PC-9 (cell line): ENCODE measurements around the gene EPB41L5. TPM values are rescaled to one million over a fixed set of nuclear protein-coding genes. Genes with fewer than 3 reads are reported as not detected.

ENCODE experiments used
- BruUV-seq: library from RNA; stranded (reverse); fragments of 400-500 nt; replicated peaks from 2 replicates; lab custom pipeline; 2021; lab: Mats Ljungman, UMichigan
- CTCF ChIA-PET: fragments of 300-600 bp; sonication (Branson Sonifier 250); formaldehyde crosslinking; loops from one replicate; lab custom pipeline; 2022; ENCODE audit warnings: antibody characterized with exemption; lab: Charles Lee
- POLR2A ChIA-PET: fragments of 300-600 bp; sonication (Branson Sonifier 250); formaldehyde crosslinking; loops from one replicate; lab custom pipeline; 2022; ENCODE audit warnings: antibody characterized with exemption; ENCODE audit not compliant: unreplicated experiment; lab: Charles Lee
- DNase-seq, 2 experiments: peaks; one replicate each; pipeline versions ENCODE4 v3.0.0 to v3.0.0-alpha.2; 2015 to 2022; ENCODE audit warnings: mixed read lengths in 1 of 2
- H2AFZ ChIP-seq: fragments of 200-600 bp; sonication (generic); 2 replicates; pipeline ENCODE4 v1.8.1; 2017; ENCODE audit warnings: antibody characterized with exemption
- H3F3A ChIP-seq: fragments of 200-600 bp; sonication (generic); 2 replicates; pipeline ENCODE4 v1.8.1; 2017; ENCODE audit warnings: antibody characterized with exemption, mild to moderate bottlenecking, low read depth; ENCODE audit not compliant: insufficient read depth
- H3K27ac ChIP-seq: fragments of 200-600 bp; sonication (generic); 2 replicates; pipeline ENCODE4 v1.6.1; 2016; ENCODE audit warnings: mixed run types
- H3K27me3 ChIP-seq: fragments of 200-600 bp; sonication (generic); 2 replicates; pipeline ENCODE4 v1.6.1; 2016; ENCODE audit warnings: low read depth, mixed run types; ENCODE audit not compliant: insufficient read depth
- H3K36me3 ChIP-seq: fragments of 200-600 bp; sonication (generic); 2 replicates; pipeline ENCODE4 v1.6.1; 2016; ENCODE audit warnings: low read depth, mixed run types
- H3K4me1 ChIP-seq: fragments of 200-600 bp; sonication (generic); replicated peaks from 2 replicates; pipeline ENCODE4 v1.6.1; 2016; ENCODE audit warnings: mixed run types; ENCODE audit not compliant: insufficient read depth
- H3K4me2 ChIP-seq: fragments of 200-600 bp; sonication (generic); 2 replicates; pipeline ENCODE4 v1.6.1; 2017; ENCODE audit warnings: mixed run types
- H3K4me3 ChIP-seq: fragments of 200-600 bp; sonication (generic); 2 replicates; pipeline ENCODE4 v1.6.1; 2016; ENCODE audit warnings: mixed run types
- H3K79me2 ChIP-seq: fragments of 200-600 bp; sonication (generic); 2 replicates; pipeline ENCODE4 v1.6.1; 2017; ENCODE audit warnings: low read depth, mixed run types
- H3K9me2 ChIP-seq: fragments of 200-600 bp; sonication (generic); 2 replicates; pipeline ENCODE4 v1.8.1; 2017; ENCODE audit warnings: mild to moderate bottlenecking; ENCODE audit not compliant: insufficient read depth
- H3K9me3 ChIP-seq: fragments of 200-600 bp; sonication (generic); 2 replicates; pipeline ENCODE4 v1.8.1; 2016; ENCODE audit warnings: low read depth; ENCODE audit not compliant: insufficient read depth
- H4K20me1 ChIP-seq: fragments of 200-600 bp; sonication (generic); 2 replicates; pipeline ENCODE4 v1.8.1; 2017; ENCODE audit not compliant: insufficient read depth
- CTCF ChIP-seq: fragments of 200-600 bp; sonication (generic); conservative IDR thresholded peaks from 2 replicates; pipeline ENCODE4 v1.6.1; 2017; ENCODE audit warnings: mixed run types, antibody characterized with exemption, mild to moderate bottlenecking, moderate library complexity
- EZH2 ChIP-seq: fragments of 200-600 bp; sonication (generic); IDR thresholded peaks from 2 replicates; pipeline ENCODE4 v1.8.0; 2017; ENCODE audit warnings: antibody characterized with exemption, low read depth
- intact Hi-C: fragments of 100-400 bp; cut with micrococcal nuclease; formaldehyde crosslinking; loops from one replicate; pipeline ENCODE4 v1.10.0; 2022; ENCODE audit not compliant: unreplicated experiment
- total RNA-seq: library from RNA; stranded (reverse); gene quantifications from 2 replicates; pipeline ENCODE4 v1.2.3, GENCODE V29; 2021

The EPB41L5 gene
- total RNA-seq, 1 experiment from 2014 or later, result 18.4 TPM

DNA sequence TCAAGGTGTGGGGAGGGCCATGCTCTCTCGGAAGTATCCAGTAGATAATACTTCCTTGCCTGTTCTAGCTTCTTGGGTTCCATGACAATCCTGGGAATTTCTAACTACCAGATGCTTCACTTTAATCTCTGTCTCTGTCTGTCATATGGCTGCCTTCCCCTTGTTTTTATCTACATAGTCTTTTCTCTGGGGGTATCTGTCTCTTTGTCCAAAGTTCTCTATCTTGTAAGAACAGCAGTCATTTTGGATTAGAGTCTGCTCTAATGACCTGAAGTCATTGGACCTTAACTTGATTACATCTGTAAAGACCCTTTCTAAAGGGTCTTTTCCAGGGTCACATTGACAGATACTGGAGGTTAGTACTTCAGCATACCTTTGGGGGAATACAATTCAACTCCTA, 11.4 kb upstream of the EPB41L5 start:
- POLR2A ChIA-PET, result no interaction called here
- no peaks in the 10 kb centered on the region for H4K20me1 ChIP-seq

GRCh38 chr2:120004254-120004653, 8.6 kb upstream of the EPB41L5 start:
- H3F3A ChIP-seq, result no peaks in the 10 kb centered on the region
- H2AFZ ChIP-seq, result no peak overlapping the region
- no peak overlapping the region for H3K4me2 ChIP-seq
- no peak overlapping the region for H3K4me3 ChIP-seq
- no peaks in the 10 kb centered on the region for H3K9me3 ChIP-seq
- no peaks in the 10 kb centered on the region for H3K27me3 ChIP-seq
- intact Hi-C loops, result no loop called here
- no peak for TF ChIP-seq CTCF
- TF ChIP-seq EZH2, result no peak
- no peak overlapping the region for H3K27ac ChIP-seq
- CTCF ChIA-PET, result interaction anchor here (0.6 kb wide), 1 partner anchor 1703 kb away, joined by 3 read pairs; no protein-coding TSS in a partner anchor
- no peaks in the 10 kb centered on the region for H3K9me2 ChIP-seq
- no peaks in the 10 kb centered on the region for H3K36me3 ChIP-seq
- no peaks in the 10 kb centered on the region for H3K4me1 ChIP-seq
- POLR2A ChIA-PET, result interaction anchor here (0.6 kb wide), 1 partner anchor 244 kb away, joined by 3 read pairs; the partner anchor contains the start of gene PTPN4
- no peak for DNase-seq
- H3K79me2 ChIP-seq, result no peaks in the 10 kb centered on the region
- no TSS peak for BruUV-seq
- no peaks in the 10 kb centered on the region for H4K20me1 ChIP-seq

More for the DNA sequence above, 11.4 kb upstream of the EPB41L5 start:
- Histone ChIP-seq H3K4me1 (no peaks in the 10 kb centered on the region), H3K27me3 (no peaks in the 10 kb centered on the region), H2AFZ (no peak overlapping the region), H3K27ac (no peak overlapping the region), H3K9me3 (no peaks in the 10 kb centered on the region), H3K4me3 (no peak overlapping the region), H3K36me3 (no peaks in the 10 kb centered on the region), H3K4me2 (no peak overlapping the region), H3F3A (no peaks in the 10 kb centered on the region), H3K79me2 (no peaks in the 10 kb centered on the region), H3K9me2 (no peaks in the 10 kb centered on the region)
- CTCF ChIA-PET, result no interaction called here
- BruUV-seq, result no TSS peak
- TF ChIP-seq EZH2 (no peak), CTCF (no peak)
- intact Hi-C loops, result no loop called here
- no peak for DNase-seq

- intact Hi-C loops, result no loop called here
- no peak overlapping the region for H3K27ac ChIP-seq
- no peak overlapping the region for H2AFZ ChIP-seq
- H3F3A ChIP-seq, result no peaks in the 10 kb centered on the region
- no peaks in the 10 kb centered on the region for H3K79me2 ChIP-seq
- H3K27me3 ChIP-seq, result no peaks in the 10 kb centered on the region
- no peak overlapping the region for H3K4me3 ChIP-seq
- TF ChIP-seq CTCF (no peak), EZH2 (no peak)
- H3K4me1 ChIP-seq, result no peaks in the 10 kb centered on the region
- H3K9me2 ChIP-seq, result no peaks in the 10 kb centered on the region
- no peak overlapping the region for H3K4me2 ChIP-seq
- DNase-seq, result peak in 1 of 2 experiments; percentile 70
- CTCF ChIA-PET, result no interaction called here
- BruUV-seq, result no TSS peak
- POLR2A ChIA-PET, result no interaction called here
- no peaks in the 10 kb centered on the region for H3K9me3 ChIP-seq
- H4K20me1 ChIP-seq, result no peaks in the 10 kb centered on the region
- no peaks in the 10 kb centered on the region for H3K36me3 ChIP-seq
Measured at GRCh38 chr2:120005834-120006521, 6.9 kb upstream of the EPB41L5 start.
